Posterior vena cava (tissue), 2 donors: ENCODE results near the gene TSACC. TPM values are rescaled to one million over a fixed set of nuclear protein-coding genes. Genes with fewer than 3 reads are reported as not detected.
"Not testable (repeated sequence)": the region's sequence is repeated elsewhere in the genome, so short reads cannot be mapped to it uniquely, and the experiment has no call there.

Source experiments
- DNase-seq: peaks from one replicate; pipeline ENCODE4 v3.0.0-alpha.2; 2020; ENCODE audit warnings: low spot score
- intact Hi-C, 2 donors: fragments of 100-400 bp; cut with DNase I; formaldehyde crosslinking; loops; one replicate each; pipeline versions ENCODE4 v1.14.1 to v1.14.2; 2022 to 2023
- total RNA-seq, 2 donors: library from RNA; stranded (reverse); fragmentation: NEBNext Ultra II Directional; extraction: Animal tissue kit (Norgen Biotek cat#: 25700); gene quantifications; one replicate each; pipeline ENCODE4 v1.2.1, GENCODE V29; 2021
- donor health status: DM: yes; HTN: yes; CAD: no.
- donor health status: DM: yes; HTN: yes; CAD: no.

Gene TSACC
- total RNA-seq, 2 donors from 2014 or later = not detected

DNA sequence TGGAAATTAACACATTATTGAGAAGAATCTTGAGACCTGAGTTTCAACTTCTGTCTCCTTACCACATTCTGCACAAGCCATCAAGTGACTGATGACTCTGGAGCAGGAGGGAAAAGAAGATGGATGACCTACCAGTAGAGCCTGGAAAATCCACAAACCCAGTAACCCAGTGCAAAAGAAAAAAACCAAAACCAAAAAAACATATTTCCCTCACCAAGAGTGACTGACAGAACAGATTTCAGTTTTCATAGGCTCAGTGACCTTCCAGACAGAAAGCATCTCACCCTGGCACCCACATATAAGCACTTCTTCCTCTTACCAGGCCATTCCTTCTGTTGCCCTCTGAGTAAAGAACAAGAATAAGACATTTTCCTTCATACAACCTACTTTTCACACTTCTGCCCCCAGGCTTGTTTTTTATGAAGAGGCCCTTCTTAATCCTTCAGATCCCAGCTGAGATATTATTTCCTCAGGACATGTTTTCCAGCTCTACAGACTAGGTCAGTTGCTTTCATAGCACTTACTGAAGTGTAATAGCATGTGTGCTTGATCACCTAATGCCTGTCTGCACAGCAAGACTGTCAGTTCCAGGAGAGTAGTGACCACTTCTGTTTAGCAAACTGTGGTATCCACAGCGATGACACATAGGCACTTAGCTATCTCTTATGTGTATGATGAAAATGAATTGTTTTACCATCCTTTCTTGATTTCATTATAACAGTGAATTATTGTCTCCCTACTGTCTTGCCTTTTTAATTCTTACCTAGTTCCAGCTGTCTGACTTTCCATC lies 4.0 kb downstream of the TSACC start:
- intact Hi-C loops = no loop called here
- DNase-seq = no peak

- intact Hi-C loops = no loop called here
- DNase-seq = no peak
These were observed 6.1 kb downstream of the TSACC start for GRCh38 chr1:156344409-156344808.

- intact Hi-C loops, DNase-seq: not testable (repeated sequence)
These were observed 7.7 kb downstream of the TSACC start for GRCh38 chr1:156346035-156346434.

DNA sequence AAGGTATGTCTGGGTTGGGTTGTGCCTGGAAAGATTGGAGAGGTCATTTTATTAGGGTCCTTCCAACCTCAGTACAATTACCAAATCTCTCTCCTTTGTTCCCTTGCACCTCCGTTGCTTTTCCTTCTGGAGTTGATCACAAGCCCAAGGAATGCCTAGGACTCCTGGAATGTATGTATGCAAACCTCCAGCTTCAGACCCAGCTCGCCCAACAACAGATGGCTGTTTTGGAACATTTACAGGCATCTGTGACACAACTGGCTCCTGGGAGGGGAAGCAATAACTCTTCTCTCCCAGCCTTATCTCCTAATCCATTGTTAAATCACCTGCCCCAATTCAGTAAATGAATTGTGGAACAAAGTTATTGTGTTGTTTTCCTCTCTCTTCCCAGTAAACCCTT lies 8.3 kb downstream of the TSACC start:
- intact Hi-C loops = no loop called here

GRCh38 chr1:156347331-156347730 lies 9.0 kb downstream of the TSACC start:
- DNase-seq = no peak
- intact Hi-C loops = no loop called here

More for the DNA sequence above, 8.3 kb downstream of the TSACC start:
- no peak for DNase-seq

GRCh38 chr1:156352481-156352880 lies 14.2 kb downstream of the TSACC start:
- DNase-seq, intact Hi-C loops: not testable (repeated sequence)

DNA sequence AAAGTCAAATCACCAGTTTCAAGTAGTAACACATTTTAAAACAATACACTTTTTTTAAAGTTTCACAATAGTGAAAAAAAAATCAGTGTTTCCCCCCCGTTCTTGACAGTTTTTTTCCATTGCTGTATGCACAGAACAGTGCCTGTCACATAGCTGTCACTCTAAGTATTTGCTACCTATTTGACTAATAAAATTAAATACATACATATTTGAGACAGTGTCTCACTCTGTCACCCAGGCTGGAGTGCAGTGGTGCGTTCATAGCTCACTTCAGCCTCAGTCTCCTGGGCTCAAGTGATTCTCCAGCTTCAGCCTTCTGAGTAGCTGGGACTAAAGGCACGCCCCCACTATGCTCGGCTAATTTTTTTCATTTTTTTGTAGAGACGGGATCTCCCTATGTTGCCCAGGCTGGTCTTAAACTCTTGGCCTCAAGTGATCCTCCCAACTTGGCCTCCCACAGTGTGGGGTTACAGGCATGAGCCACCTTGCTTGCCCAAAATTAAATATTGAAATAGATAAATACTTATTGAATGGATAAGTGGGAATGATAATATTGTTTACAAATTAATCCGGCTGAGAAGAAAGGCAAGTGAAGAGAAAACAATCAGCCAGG lies 18.0 kb downstream of the TSACC start:
- intact Hi-C loops = no loop called here

DNA sequence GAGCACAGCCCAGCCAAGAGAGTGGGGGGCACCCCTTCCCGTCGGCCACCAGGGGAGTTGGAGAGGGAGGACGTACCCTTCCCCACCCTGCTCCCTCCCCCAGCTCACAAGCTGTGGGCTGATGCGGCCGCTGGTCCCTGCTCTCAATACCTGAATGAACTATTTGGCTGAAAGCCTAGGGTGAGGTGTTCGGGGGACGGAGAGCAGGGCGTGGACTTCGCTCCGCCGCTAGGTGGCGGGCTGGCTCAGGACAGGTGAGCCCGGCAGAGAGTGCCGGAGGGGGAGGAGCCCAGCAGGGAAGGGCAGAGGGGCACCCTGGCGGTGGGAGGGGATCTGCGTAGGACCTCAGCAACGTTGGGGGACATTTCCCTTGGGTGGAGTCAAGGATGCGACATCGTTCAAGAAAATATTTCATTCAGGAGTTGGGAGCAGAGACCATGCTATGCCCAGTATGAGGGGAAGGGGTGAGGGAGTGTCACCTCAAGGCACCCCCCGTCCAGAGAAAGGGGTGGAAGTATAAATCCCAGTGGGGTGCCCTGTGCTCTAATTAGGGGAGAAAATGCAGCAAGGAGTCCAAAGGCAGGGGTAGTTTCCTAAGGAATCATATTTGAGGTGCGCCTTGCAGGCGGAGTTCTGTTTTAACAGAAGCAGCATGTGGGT lies 18.7 kb downstream of the TSACC start:
- peak; percentile 84 for DNase-seq
- intact Hi-C loops = no loop called here

More for the DNA sequence above, 18.0 kb downstream of the TSACC start:
- no peak for DNase-seq

DNA sequence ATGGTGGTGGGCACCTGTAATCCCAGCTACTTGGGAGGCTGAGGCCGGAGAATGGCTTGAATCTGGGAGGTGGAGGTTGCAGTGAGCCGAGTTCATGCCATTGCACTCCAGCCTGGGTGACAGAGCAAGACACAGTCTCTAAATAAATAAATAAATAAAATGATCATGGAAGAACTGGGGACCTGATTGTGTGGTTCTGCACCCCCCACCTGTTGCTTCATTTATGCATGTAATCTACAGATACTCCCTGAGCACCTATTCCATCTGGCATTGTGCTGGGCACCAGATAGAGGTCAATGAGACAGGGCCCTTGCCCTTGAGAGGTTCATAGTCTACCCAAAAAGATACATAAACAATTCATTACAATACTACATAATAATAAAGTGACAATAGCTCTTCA lies 19.7 kb downstream of the TSACC start:
- no peak for DNase-seq
- intact Hi-C loops = no loop called here

DNA sequence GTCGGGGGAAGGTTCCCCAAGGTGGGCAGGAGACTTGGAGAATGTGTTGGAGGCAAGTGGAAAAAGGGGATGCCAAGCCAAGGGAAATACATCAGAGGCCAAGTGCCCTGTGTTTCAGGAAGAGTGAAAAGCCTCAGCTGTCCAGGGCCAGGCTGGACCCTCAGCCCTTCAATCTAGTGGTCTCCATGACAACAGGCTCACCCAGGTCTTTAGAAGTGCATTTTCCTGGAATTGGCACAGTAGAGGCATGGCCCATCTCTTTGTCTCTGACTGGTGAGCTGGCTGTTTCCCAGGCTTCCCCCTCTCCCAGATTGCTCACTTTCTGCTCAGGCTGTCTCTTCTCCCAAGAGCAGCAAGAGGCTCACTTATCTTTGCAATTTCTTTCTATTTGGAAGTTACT lies 20.3 kb downstream of the TSACC start:
- intact Hi-C loops = no loop called here
- DNase-seq = no peak

GRCh38 chr1:156359249-156359648 lies 20.9 kb downstream of the TSACC start:
- DNase-seq = no peak
- intact Hi-C loops = no loop called here

DNA sequence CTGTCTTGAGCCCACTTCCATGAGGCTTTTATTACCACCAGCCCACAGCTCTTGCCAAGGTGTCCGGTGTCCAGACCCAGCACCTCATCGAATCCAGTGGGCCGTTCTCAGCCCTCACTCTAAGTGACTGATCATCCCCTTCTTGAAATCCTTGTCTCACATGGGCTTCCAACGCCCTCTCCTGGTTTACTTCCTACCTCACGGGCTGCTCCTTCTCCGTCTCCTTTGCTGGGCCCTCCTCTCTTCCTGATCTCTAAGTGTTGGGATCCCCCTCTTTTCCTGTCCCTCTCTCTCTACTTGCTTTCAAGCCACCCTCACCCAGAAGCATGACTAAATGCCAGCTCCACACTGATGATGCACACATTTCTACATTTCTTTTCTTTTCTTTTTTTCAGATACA lies 21.6 kb downstream of the TSACC start:
- no peak for DNase-seq
- intact Hi-C loops = no loop called here

GRCh38 chr1:156360534-156360933 lies 22.2 kb downstream of the TSACC start:
- no peak for DNase-seq
- intact Hi-C loops = no loop called here

- intact Hi-C loops = no loop called here
- peak; percentile 35 for DNase-seq
These were observed 27.4 kb downstream of the TSACC start for GRCh38 chr1:156365754-156366153.

- intact Hi-C loops = no loop called here
- DNase-seq = peak; percentile 52
These were observed 28.2 kb downstream of the TSACC start for GRCh38 chr1:156366378-156367166.

- DNase-seq = peak; percentile 38
- intact Hi-C loops = no loop called here
These were observed 29.2 kb downstream of the TSACC start for GRCh38 chr1:156367383-156368156.

DNA sequence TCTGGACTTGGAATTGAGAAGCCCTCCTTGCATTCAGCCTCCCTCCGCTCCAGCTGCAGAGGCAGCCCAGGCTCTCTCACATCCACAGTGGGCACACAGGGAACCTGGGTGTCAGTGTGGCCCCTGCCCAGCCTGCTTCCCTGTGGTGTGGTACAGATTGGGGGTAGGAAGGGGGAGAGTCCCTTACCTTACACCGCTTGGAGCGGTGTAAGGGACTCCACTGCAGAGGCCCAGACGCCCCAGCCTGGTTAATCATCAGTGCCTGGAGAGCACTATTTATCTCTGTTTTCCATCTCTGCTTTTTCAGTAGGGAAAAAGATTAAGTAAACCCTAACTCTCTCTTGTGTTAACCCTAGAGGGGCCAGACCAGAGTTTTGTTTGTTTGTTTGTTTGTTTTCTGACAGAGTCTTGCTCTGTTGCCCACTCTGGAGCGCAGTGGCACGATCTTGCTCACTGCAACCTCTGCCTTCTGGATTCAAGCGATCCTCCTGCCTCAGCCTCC lies 29.9 kb downstream of the TSACC start:
- intact Hi-C loops = no loop called here
- peak; percentile 14 for DNase-seq

DNA sequence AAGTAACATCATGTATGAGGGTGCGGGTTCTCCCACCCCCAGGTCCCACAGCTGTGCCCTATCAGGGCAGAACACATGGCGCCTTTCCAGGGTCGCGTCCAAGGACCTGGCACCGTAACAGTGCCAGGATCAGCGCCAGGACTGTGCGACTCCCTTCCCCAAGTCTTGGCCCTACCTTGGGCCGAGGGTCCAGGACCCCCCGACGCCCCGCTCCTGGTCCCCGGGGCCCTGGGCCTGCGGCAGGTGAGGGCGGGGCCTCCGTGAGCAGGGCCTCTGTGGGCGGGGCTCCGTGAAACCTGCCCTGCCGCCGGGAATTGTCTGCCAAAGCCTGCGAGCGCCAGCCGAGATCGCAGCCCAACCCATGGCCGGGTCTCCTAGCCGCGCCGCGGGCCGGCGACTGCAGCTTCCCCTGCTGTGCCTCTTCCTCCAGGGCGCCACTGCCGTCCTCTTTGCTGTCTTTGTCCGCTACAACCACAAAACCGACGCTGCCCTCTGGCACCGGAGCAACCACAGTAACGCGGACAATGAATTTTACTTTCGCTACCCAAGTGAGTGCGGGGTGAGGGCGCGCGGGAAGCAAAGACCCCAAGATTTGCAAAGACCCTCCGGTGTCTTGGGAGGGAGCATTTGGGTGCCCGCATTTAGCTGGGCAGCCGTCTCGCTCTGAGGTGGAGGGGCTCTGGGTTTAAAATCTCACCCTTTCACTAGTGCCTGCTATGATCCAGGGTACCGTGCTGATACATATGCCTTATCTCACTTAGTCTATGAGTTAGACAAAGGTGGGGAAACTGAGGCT lies 30.8 kb downstream of the TSACC start, which contains the start of gene RHBG:
Gene RHBG (plus strand): TSS at position 323 of the 796 bp plus-strand sequence. CDS start 39 bp downstream, at position 362.
- intact Hi-C loops = no loop called here
- DNase-seq = peak; percentile 80
